Bronchial epithelial cell (primary cell): ENCODE results near the gene HNRNPC. TPM values are rescaled to one million over a fixed set of nuclear protein-coding genes. Genes with fewer than 3 reads are reported as not detected.
"Not testable (repeated sequence)": the region's sequence is repeated elsewhere in the genome, so short reads cannot be mapped to it uniquely, and the experiment has no call there.

Source experiments
- DNase-seq: peaks from one replicate; pipeline ENCODE4 v3.0.0-alpha.2; 2010; ENCODE audit warnings: low read depth
- FAIRE-seq: peaks from 2 replicates; lab custom pipeline; 2011; peaks lifted over from hg19 to GRCh38; lab: Jason Lieb, UNC
- H3K27me3 ChIP-seq: 2 replicates; pipeline ENCODE4 v1.5.1; 2011; ENCODE audit warnings: low read length; ENCODE audit not compliant: control insufficient read depth, insufficient read depth
- H3K36me3 ChIP-seq: 2 replicates; pipeline ENCODE4 v1.5.1; 2011; ENCODE audit warnings: low read length; ENCODE audit not compliant: control insufficient read depth, insufficient read depth
- H3K4me3 ChIP-seq: 2 replicates; pipeline ENCODE4 v1.5.1; 2011; ENCODE audit warnings: mild to moderate bottlenecking, low read depth, low read length, control low read depth
- CTCF ChIP-seq: IDR thresholded peaks from 2 replicates; pipeline ENCODE4 v1.5.1; 2011; ENCODE audit warnings: mild to moderate bottlenecking, moderate library complexity, low read length, control low read depth, inconsistent platforms; ENCODE audit not compliant: insufficient read depth, severe bottlenecking
- total RNA-seq: library from RNA; depleted of rRNA; stranded (reverse); fragments of >200 nt; gene quantifications from 2 replicates; pipeline ENCODE4 v1.2.1, GENCODE V29; 2014

Gene HNRNPC
- total RNA-seq, 1 donor from 2014 or later: 870 TPM

DNA sequence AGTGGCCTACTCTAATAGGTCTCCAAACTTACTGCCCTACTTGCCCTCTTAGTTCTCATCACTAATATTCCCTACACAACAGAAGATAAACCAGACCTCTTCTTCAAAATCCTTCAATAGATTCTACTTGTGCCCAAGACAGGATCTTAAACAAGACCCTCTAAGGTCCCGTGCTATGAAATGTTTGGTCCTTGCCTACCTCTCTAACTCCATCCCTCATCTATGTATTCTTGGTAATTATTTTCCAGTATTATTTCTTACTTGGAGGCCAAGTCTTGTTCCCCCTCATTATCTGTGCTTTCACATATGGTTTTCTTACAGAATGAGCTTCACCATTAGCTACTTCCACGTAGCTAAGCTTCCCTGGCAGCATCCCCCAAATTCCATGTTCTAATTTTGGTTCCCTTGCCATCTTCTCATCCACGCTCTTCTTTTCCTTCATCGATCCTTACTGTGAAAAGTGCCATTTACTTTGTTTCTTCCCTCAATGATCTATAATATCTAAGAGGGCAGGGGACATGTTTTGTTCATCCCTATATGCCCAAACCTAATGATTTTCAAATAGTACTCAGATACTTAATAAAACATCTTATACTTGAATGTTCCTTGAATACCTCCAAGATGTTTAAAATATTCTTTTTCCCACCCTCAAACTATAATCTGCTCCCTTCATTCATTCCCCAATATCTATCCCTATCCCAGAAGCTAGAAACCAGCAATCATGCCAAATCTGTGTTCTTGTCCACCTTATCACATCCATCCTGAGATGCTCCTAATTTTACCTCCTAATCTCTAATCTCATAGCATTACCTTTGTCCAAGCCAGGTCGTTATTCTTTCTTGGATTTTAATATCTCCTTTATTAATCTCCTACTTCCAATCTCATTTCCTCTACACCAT is 10.1 kb downstream of the HNRNPC start:
- H3K36me3 ChIP-seq: peaks cover 16% of the 10 kb centered on the region
- FAIRE-seq: no peak

GRCh38 chr14:21258005-21258888 is 11.0 kb downstream of the HNRNPC start:
- no peak for DNase-seq
- TF ChIP-seq CTCF: no peak
- Histone ChIP-seq H3K4me3 (no peak overlapping the region), H3K27me3 (no peaks in the 10 kb centered on the region), H3K36me3 (peaks cover 14% of the 10 kb centered on the region)
- no peak for FAIRE-seq

More for the DNA sequence above, 10.1 kb downstream of the HNRNPC start:
- no peak for TF ChIP-seq CTCF
- no peak for DNase-seq
- H3K27me3 ChIP-seq: no peaks in the 10 kb centered on the region
- H3K4me3 ChIP-seq: no peak overlapping the region

DNA sequence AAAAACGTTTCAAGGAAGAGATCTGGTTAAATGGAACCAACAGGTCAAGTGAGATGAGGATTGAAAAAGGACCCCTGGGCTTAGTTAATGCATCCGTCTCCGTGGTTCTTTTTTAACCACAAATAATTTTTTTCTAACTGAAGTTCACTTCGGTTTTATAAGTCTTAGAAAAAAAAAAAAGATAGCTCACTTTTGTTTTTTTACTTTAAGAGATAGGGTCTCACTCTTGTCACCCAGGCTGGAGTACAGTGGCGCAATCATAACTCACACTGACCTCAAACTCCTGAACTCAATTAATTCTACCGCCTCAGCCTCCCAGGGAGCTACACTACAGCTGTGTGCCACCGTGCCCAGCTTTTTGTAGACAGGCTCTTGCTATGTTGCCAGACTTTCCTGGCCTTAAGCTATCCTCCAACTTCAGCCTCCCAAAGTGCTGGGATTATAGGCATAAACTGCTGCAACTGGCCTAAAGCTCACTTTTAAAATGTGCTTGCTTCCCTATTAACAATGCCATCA is 11.8 kb downstream of the HNRNPC start:
- Histone ChIP-seq H3K36me3 (peaks cover 11% of the 10 kb centered on the region), H3K27me3 (no peaks in the 10 kb centered on the region), H3K4me3 (no peak overlapping the region)
- TF ChIP-seq CTCF: no peak
- FAIRE-seq (no peak), DNase-seq (no peak)

GRCh38 chr14:21256539-21257393 is 12.5 kb downstream of the HNRNPC start:
- TF ChIP-seq CTCF: no peak
- Histone ChIP-seq H3K36me3 (peaks cover 10% of the 10 kb centered on the region), H3K4me3 (no peak overlapping the region), H3K27me3 (no peaks in the 10 kb centered on the region)
- DNase-seq (no peak), FAIRE-seq (no peak)

DNA sequence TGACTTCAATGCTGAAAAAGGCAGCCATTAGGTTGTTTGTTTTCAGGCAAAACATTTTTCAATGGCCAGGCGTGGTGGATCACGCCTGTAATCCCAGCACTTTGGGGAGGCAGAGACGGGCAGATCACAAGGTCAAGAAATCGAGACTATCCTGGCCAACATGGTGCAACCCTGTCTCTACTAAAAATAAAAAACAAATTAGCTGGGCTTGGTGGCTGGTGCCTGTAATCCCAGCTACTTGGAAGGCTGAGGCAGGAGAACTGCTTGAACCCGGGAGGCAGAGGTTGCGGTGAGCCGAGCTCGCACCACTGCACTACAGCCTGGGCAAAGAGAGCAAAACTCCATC is 13.2 kb downstream of the HNRNPC start:
- not testable (repeated sequence) for H3K27me3 ChIP-seq, FAIRE-seq, DNase-seq, H3K4me3 ChIP-seq
- H3K36me3 ChIP-seq: peaks cover 13% of the 10 kb centered on the region
